ENCODE measurements around the gene TMPRSS13.

- TF ChIP-seq POLR2A (IDR thresholded peaks at IDR 0.05) = no peak
- TF ChIP-seq CTCF (IDR thresholded peaks at IDR 0.05) = no peak
Measured at GRCh38 chr11:117921893-117922292, 7.3 kb downstream of the TMPRSS13 start.
